Measurements from ENCODE around the gene LYG1.

Gene LYG1

DNA sequence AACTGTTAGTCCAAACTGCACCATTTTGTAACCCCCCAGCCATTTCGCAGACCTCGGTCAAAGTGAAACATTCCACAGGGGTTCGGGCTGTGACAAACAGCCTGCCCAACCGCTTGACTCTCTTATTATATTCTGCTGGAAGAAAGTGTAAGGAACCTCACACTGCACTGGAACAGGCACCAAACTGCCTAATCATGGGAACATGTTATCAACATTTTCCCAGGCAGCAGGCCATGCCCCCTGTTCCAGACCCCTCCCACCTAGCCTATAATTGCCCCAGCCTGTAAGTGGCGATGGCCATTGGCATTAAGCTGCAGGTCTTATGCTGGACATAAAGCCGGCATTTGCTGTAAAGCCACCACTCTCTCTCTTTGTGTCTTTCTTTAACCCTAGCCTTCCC lies 62.4 kb downstream of the LYG1 start:
- TF ChIP-seq, protein P1, sequence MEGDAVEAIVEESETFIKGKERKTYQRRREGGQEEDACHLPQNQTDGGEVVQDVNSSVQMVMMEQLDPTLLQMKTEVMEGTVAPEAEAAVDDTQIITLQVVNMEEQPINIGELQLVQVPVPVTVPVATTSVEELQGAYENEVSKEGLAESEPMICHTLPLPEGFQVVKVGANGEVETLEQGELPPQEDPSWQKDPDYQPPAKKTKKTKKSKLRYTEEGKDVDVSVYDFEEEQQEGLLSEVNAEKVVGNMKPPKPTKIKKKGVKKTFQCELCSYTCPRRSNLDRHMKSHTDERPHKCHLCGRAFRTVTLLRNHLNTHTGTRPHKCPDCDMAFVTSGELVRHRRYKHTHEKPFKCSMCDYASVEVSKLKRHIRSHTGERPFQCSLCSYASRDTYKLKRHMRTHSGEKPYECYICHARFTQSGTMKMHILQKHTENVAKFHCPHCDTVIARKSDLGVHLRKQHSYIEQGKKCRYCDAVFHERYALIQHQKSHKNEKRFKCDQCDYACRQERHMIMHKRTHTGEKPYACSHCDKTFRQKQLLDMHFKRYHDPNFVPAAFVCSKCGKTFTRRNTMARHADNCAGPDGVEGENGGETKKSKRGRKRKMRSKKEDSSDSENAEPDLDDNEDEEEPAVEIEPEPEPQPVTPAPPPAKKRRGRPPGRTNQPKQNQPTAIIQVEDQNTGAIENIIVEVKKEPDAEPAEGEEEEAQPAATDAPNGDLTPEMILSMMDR (IDR thresholded peaks at IDR 0.05): no peak
- Histone ChIP-seq H3K27me3 (no peaks in the 10 kb centered on the region), H3K4me3 (ENCODE audit: low read depth in 1 of 2, low read length in 1 of 2) (no peak overlapping the region), H3K9me3 (no peaks in the 10 kb centered on the region), H3K36me3 (no peaks in the 10 kb centered on the region), H3K4me1 (ENCODE audit: control insufficient read depth in 1 of 2, insufficient read depth in 1 of 2, low read depth in 1 of 2, low read length in 1 of 2) (no peaks in the 10 kb centered on the region), H3K27ac (no peak overlapping the region)
